AG04450 (cell line): ENCODE results near the gene DSG2. TPM values are rescaled to one million over a fixed set of nuclear protein-coding genes. Genes with fewer than 3 reads are reported as not detected.

Source experiments
- CTCF ChIA-PET: fragments of 300-600, 350-600 bp; formaldehyde crosslinking; extraction: SDS; loops from one replicate; lab custom pipeline; 2022; ENCODE audit warnings: antibody characterized with exemption, inconsistent platforms; lab: Charles Lee
- POLR2A ChIA-PET: fragments of 350-600 bp; formaldehyde crosslinking; extraction: SDS; loops from one replicate; lab custom pipeline; 2021; ENCODE audit warnings: antibody characterized with exemption, inconsistent platforms; lab: Yijun Ruan, JAX
- DNase-seq: peaks from one replicate; pipeline ENCODE4 v3.0.0-alpha.2; 2011; ENCODE audit warnings: low read depth, low spot score
- H3K27ac ChIP-seq: one replicate; pipeline ENCODE4 v1.5.1; 2012; ENCODE audit warnings: low read depth, low read length, control low read depth
- H3K27me3 ChIP-seq: one replicate; pipeline ENCODE4 v1.6.0; 2012; ENCODE audit warnings: low read length; ENCODE audit not compliant: control insufficient read depth, insufficient read depth
- H3K4me3 ChIP-seq: 2 replicates; pipeline ENCODE4 v1.5.1; 2011; ENCODE audit warnings: mild to moderate bottlenecking, low read depth, low read length, control low read depth
- H3K9me3 ChIP-seq: 2 replicates; pipeline ENCODE4 v1.5.1; 2012; ENCODE audit warnings: low read length; ENCODE audit not compliant: control insufficient read depth, insufficient read depth
- CTCF ChIP-seq: IDR thresholded peaks from 2 replicates; pipeline ENCODE4 v1.5.1; 2011; ENCODE audit warnings: low read depth, low read length, control low read depth, inconsistent platforms
- polyA plus RNA-seq: library from polyadenylated mRNA; depleted of rRNA; stranded (reverse); fragments of >200 nt; gene quantifications from 2 replicates; pipeline ENCODE4 v1.2.3, GENCODE V29; 2011

The DSG2 gene
- polyA plus RNA-seq, 1 experiment, result 0.84 TPM

GRCh38 chr18:31487246-31488015 is 10.5 kb upstream of the DSG2 start:
- no peak for TF ChIP-seq CTCF
- no peak overlapping the region for H3K4me3 ChIP-seq
- no peak overlapping the region for H3K27ac ChIP-seq
- DNase-seq, result no peak
- no peaks in the 10 kb centered on the region for H3K27me3 ChIP-seq
- ChIA-PET POLR2A (no interaction called here), CTCF (no interaction called here)
- H3K9me3 ChIP-seq, result peaks cover 3% of the 10 kb centered on the region

DNA sequence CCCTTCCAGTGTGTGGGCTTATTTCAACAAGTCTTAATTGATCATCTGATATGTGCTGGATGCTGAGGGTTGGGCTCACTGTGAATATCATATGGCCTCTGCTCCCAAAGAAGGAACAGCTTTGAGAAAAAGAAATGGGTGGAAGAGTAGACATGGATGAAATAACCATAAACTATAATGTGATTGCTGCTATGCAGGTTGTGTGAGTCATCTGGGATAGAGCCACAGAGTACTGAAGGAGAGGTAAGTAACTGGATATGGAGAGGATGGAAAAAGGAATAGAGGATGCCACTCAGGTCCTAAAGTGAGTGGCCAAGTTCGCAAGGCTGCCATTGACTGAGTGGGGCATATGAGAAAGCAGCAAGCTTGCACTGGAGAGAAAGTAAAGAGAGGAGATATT is 8.7 kb upstream of the DSG2 start:
- no peak for TF ChIP-seq CTCF
- POLR2A ChIA-PET, result no interaction called here
- H3K9me3 ChIP-seq, result peaks cover 10% of the 10 kb centered on the region; the same call in 1 of the 2 replicates
- H3K27ac ChIP-seq, result no peak overlapping the region
- CTCF ChIA-PET, result no interaction called here
- H3K4me3 ChIP-seq, result no peak overlapping the region
- DNase-seq, result no peak
- no peaks in the 10 kb centered on the region for H3K27me3 ChIP-seq

- ChIA-PET POLR2A (no interaction called here), CTCF (no interaction called here)
- DNase-seq, result no peak
- Histone ChIP-seq H3K4me3 (no peak overlapping the region), H3K27ac (no peak overlapping the region), H3K27me3 (no peaks in the 10 kb centered on the region), H3K9me3 (peaks cover 10% of the 10 kb centered on the region; the same call in 1 of the 2 replicates)
- no peak for TF ChIP-seq CTCF
These were observed 7.6 kb upstream of the DSG2 start for GRCh38 chr18:31490387-31490786.

GRCh38 chr18:31490833-31491232 is 7.1 kb upstream of the DSG2 start:
- no peak for DNase-seq
- no peaks in the 10 kb centered on the region for H3K27me3 ChIP-seq

More at GRCh38 chr18:31490833-31491232, 7.1 kb upstream of the DSG2 start:
- no peak for TF ChIP-seq CTCF
- Histone ChIP-seq H3K9me3 (peaks cover 10% of the 10 kb centered on the region; the same call in 1 of the 2 replicates), H3K4me3 (no peak overlapping the region), H3K27ac (no peak overlapping the region)
- ChIA-PET POLR2A (no interaction called here), CTCF (no interaction called here)
